ENCODE results near the gene ZDHHC3.
A peak's percentile ranks its signal among the peaks of the same experiment; 100 is the strongest.

The ZDHHC3 gene

GRCh38 chr3:44976002-44976815 lies at the start of gene ZDHHC3, which contains the start of gene EXOSC7:
TSS of gene ZDHHC3 (minus strand) at chr3:44976174. CDS start at chr3:44959436, 16,738 bp downstream.
TSS of gene EXOSC7 (plus strand) at chr3:44976244. CDS start at chr3:44976278, 34 bp downstream.
- peak; percentile 93 for DNase-seq

GRCh38 chr3:45024542-45025255 lies 48.7 kb upstream of the ZDHHC3 start:
- DNase-seq: no peak

- DNase-seq: no peak
These were observed 47.7 kb upstream of the ZDHHC3 start for GRCh38 chr3:45023675-45024074.

GRCh38 chr3:45021524-45022297 lies 45.7 kb upstream of the ZDHHC3 start:
- DNase-seq: peak; percentile 93

GRCh38 chr3:45020534-45020933 lies 44.6 kb upstream of the ZDHHC3 start:
- DNase-seq: no peak

- DNase-seq: peak; percentile 62
These were observed 41.8 kb upstream of the ZDHHC3 start for GRCh38 chr3:45017821-45018220.

- DNase-seq: no peak
These were observed 40.9 kb upstream of the ZDHHC3 start for GRCh38 chr3:45016916-45017315.

- no peak for DNase-seq
These were observed 36.6 kb upstream of the ZDHHC3 start for GRCh38 chr3:45012577-45012976.

- DNase-seq: peak; percentile 64
These were observed 36.0 kb upstream of the ZDHHC3 start for GRCh38 chr3:45011756-45012508.

GRCh38 chr3:45010811-45011333 lies 34.9 kb upstream of the ZDHHC3 start:
- DNase-seq: no peak

- no peak for DNase-seq
These were observed 33.9 kb upstream of the ZDHHC3 start for GRCh38 chr3:45009868-45010267.

- DNase-seq: no peak
These were observed 32.1 kb upstream of the ZDHHC3 start for GRCh38 chr3:45008117-45008516.

- no peak for DNase-seq
These were observed 31.1 kb upstream of the ZDHHC3 start for GRCh38 chr3:45007091-45007490.

- DNase-seq: no peak
These were observed 27.9 kb upstream of the ZDHHC3 start for GRCh38 chr3:45003859-45004258.

- DNase-seq: no peak
These were observed 27.4 kb upstream of the ZDHHC3 start for GRCh38 chr3:45003406-45003805.

- no peak for DNase-seq
These were observed 26.7 kb upstream of the ZDHHC3 start for GRCh38 chr3:45002720-45003119.

- DNase-seq: no peak
These were observed 26.2 kb upstream of the ZDHHC3 start for GRCh38 chr3:45002139-45002660.

- DNase-seq: no peak
These were observed 25.8 kb upstream of the ZDHHC3 start for GRCh38 chr3:45001738-45002137.

GRCh38 chr3:45000823-45001222 lies 24.8 kb upstream of the ZDHHC3 start:
- no peak for DNase-seq

- no peak for DNase-seq
These were observed 23.8 kb upstream of the ZDHHC3 start for GRCh38 chr3:44999782-45000181.

GRCh38 chr3:44996556-44996969 lies 20.6 kb upstream of the ZDHHC3 start:
- DNase-seq: no peak

Measured in right hindlimb (tissue), 1 donor.